ENCODE data around the gene HAUS7. TPM values are rescaled to one million over a fixed set of nuclear protein-coding genes. Genes with fewer than 3 reads are reported as not detected.

The HAUS7 gene
- total RNA-seq, 1 experiment from 2014 or later: 28.9 TPM

- DNase-seq (ENCODE audit: low read depth, low spot score): no peak
- Histone ChIP-seq H3K9ac (ENCODE audit: low read length) (no peak overlapping the region), H3K9me2 (ENCODE audit: insufficient read depth) (no peaks in the 10 kb centered on the region), H2AFZ (ENCODE audit: low read depth, low read length, poor library complexity, severe bottlenecking) (no peak overlapping the region), H3K9me3 (ENCODE audit: control insufficient read depth in 1 of 2, insufficient read depth in 1 of 2, low read depth in 1 of 2, low read length in 2 of 2) (no peaks in the 10 kb centered on the region), H3K4me1 (ENCODE audit: control insufficient read depth in 1 of 2, insufficient read depth in 2 of 2, low read length in 2 of 2) (peaks cover 0 to 5% of the 10 kb centered on the region in 2 experiments; a peak in 1 of 4 replicates), H3K27ac (ENCODE audit: low read depth, low read length) (no peak overlapping the region), H3K4me2 (ENCODE audit: low read length) (no peak overlapping the region), H4K20me1 (ENCODE audit: insufficient read depth) (no peaks in the 10 kb centered on the region), H3K36me3 (ENCODE audit: control insufficient read depth in 1 of 2, insufficient read depth in 2 of 2, low read length in 2 of 2) (no peaks in the 10 kb centered on the region), H3K27me3 (ENCODE audit: insufficient read depth, low read length) (no peaks in the 10 kb centered on the region), H3K79me2 (ENCODE audit: insufficient read depth, low read length) (no peaks in the 10 kb centered on the region), H3K4me3 (replicated peaks in 1 of 2; ENCODE audit: low read depth in 1 of 2, low read length in 2 of 2) (no peak overlapping the region)
- intact Hi-C loops (cut with micrococcal nuclease): no loop called here
- TF ChIP-seq REST (IDR thresholded peaks at IDR 0.05; ENCODE audit: low read depth): no peak
- TF ChIP-seq ZNF274 (IDR thresholded peaks at IDR 0.05; ENCODE audit: low read depth, low read length): no peak
- no peak for TF ChIP-seq SRF (IDR thresholded peaks at IDR 0.05; ENCODE audit: low read depth)
- no peak for TF ChIP-seq ZBTB33 (IDR thresholded peaks at IDR 0.05; ENCODE audit: extremely low read depth, insufficient replicate concordance, low read length)
- no peak for TF ChIP-seq EZH2 (IDR thresholded peaks at IDR 0.05)
- no peak for TF ChIP-seq MAX (IDR thresholded peaks at IDR 0.05)
- no peak for TF ChIP-seq ATF3 (IDR thresholded peaks at IDR 0.05)
- no peak for TF ChIP-seq CBX3 (IDR thresholded peaks at IDR 0.05; ENCODE audit: low read depth)
- TF ChIP-seq POLR2A (IDR thresholded peaks at IDR 0.05; ENCODE audit: borderline replicate concordance, extremely low read depth, insufficient read depth, insufficient read length): no peak
- TF ChIP-seq FOSL1 (IDR thresholded peaks at IDR 0.05; ENCODE audit: low read depth): no peak
- TF ChIP-seq ZFX (IDR thresholded peaks at IDR 0.05): no peak
- no peak for TF ChIP-seq EGR1 (IDR thresholded peaks at IDR 0.05; ENCODE audit: low read depth)
- no peak for TF ChIP-seq SP1 (IDR thresholded peaks at IDR 0.05; ENCODE audit: low read depth)
- no TSS peak for BruUV-seq (replicated peaks)
- ATAC-seq: no peak
- ChIA-PET RAD21 (ENCODE audit: low non-redundant PET in 1 of 2, low total read pairs in 2 of 2, uncharacterized antibody in 2 of 2, unreplicated experiment in 2 of 2) (no interaction called here), POLR2A (no interaction called here), CTCF (no interaction called here)
These were observed 42.1 kb upstream of the HAUS7 start for GRCh38 chrX:153512501-153512893.

Data from HCT116 (cell line).